Panc1 (cell line): ENCODE data around the gene BAIAP3.

Experiments used
- POLR2AphosphoS5 ChIP-seq: IDR thresholded peaks from 2 replicates; pipeline ENCODE4 v1.6.1; 2012; ENCODE audit warnings: mild to moderate bottlenecking, low read depth, low read length, moderate library complexity
- SIN3A ChIP-seq: IDR thresholded peaks from 2 replicates; pipeline ENCODE4 v1.6.1; 2012; ENCODE audit warnings: low read depth, mild to moderate bottlenecking, low read length, moderate library complexity, borderline replicate concordance; ENCODE audit not compliant: insufficient read depth
- TCF7L2 ChIP-seq: IDR thresholded peaks from 2 replicates; pipeline ENCODE4 v1.6.1; 2011; ENCODE audit warnings: mild to moderate bottlenecking, low read depth, low read length, inconsistent platforms
- TF ChIP-seq, protein P1 (sequence below): fragments of 450-650 bp; IDR thresholded peaks from 2 replicates; pipeline ENCODE4 v1.5.1; 2017; ENCODE audit warnings: mild to moderate bottlenecking

DNA sequence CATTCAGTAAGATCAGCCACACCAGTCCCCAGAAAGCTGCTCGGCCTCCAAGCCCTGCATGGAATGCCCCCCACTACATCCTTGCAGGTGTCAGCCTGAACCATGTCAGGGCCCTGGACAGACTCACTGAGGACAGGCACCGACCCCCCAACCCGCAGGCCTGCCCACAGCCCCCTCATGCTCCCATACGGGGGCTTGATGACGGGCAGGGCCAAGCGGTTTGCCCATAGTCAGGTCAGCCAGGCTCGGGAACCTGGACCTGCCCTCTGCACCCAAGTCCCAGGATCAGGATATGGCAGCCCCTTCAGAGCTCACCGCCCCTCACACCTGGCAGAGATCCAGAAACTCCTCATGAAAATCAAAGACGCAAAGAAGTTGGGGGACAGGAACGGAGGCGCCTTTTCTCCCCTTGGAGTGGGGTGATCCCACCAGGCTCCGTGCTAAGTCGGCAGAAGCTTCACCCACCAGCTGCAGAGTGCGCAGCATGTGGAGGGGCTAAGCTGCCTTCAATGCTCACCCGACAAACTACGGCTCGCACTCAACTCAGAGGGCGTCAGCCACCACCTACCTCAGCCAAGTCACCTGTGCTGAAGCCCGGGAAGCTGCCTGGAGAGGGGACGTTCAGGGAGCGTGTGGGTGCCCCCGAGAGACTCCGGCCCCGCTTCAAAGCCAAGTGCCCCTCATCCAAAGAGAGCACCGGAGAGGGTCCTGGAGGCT, 44.8 kb downstream of the BAIAP3 start:
- TF ChIP-seq, protein P1, sequence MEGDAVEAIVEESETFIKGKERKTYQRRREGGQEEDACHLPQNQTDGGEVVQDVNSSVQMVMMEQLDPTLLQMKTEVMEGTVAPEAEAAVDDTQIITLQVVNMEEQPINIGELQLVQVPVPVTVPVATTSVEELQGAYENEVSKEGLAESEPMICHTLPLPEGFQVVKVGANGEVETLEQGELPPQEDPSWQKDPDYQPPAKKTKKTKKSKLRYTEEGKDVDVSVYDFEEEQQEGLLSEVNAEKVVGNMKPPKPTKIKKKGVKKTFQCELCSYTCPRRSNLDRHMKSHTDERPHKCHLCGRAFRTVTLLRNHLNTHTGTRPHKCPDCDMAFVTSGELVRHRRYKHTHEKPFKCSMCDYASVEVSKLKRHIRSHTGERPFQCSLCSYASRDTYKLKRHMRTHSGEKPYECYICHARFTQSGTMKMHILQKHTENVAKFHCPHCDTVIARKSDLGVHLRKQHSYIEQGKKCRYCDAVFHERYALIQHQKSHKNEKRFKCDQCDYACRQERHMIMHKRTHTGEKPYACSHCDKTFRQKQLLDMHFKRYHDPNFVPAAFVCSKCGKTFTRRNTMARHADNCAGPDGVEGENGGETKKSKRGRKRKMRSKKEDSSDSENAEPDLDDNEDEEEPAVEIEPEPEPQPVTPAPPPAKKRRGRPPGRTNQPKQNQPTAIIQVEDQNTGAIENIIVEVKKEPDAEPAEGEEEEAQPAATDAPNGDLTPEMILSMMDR, result no peak
- TF ChIP-seq TCF7L2 (no peak), POLR2AphosphoS5 (no peak), SIN3A (no peak)
